ENCODE results near the gene NINJ1.
A peak's percentile ranks its signal among the peaks of the same experiment; 100 is the strongest.

- TF ChIP-seq CTCF (IDR thresholded peaks at IDR 0.05) (no peak), POLR2A (IDR thresholded peaks at IDR 0.05) (peak; percentile 33 to 40)
Measured at GRCh38 chr9:93097511-93098201, 36.4 kb downstream of the NINJ1 start.

All from Peyer's patch (tissue), 4 donors.